H9 (cell line): ENCODE data around the gene VWA5B1. TPM values are rescaled to one million over a fixed set of nuclear protein-coding genes. Genes with fewer than 3 reads are reported as not detected.

Experiments
- DNase-seq: peaks from one replicate; pipeline ENCODE4 v3.0.0-alpha.2; 2017
- H2AFZ ChIP-seq: one replicate; pipeline ENCODE4 v1.6.1; 2013; ENCODE audit warnings: mild to moderate bottlenecking, low read length, control low read depth, moderate library complexity
- H2AK5ac ChIP-seq: 2 replicates; pipeline ENCODE4 v1.6.1; 2013; ENCODE audit warnings: low read length, control low read depth, mixed read lengths; ENCODE audit not compliant: insufficient read length
- H2BK120ac ChIP-seq: one replicate; pipeline ENCODE4 v1.6.1; 2013; ENCODE audit warnings: low read depth, mild to moderate bottlenecking, low read length, control low read depth, inconsistent platforms; ENCODE audit not compliant: poor library complexity, severe bottlenecking
- H2BK12ac ChIP-seq: 2 replicates; pipeline ENCODE4 v1.6.1; 2013; ENCODE audit warnings: low read length, control low read depth, mixed read lengths, low read depth; ENCODE audit not compliant: insufficient read length
- H2BK15ac ChIP-seq: 2 replicates; pipeline ENCODE4 v1.6.1; 2013; ENCODE audit warnings: low read depth, low read length, control low read depth
- H2BK20ac ChIP-seq: one replicate; pipeline ENCODE4 v1.6.1; 2013; ENCODE audit warnings: low read depth, mild to moderate bottlenecking, low read length, control low read depth, inconsistent platforms; ENCODE audit not compliant: poor library complexity, severe bottlenecking
- H2BK5ac ChIP-seq: 2 replicates; pipeline ENCODE4 v1.6.1; 2013; ENCODE audit warnings: low read length, control low read depth, mixed read lengths; ENCODE audit not compliant: insufficient read length
- H3K14ac ChIP-seq: 2 replicates; pipeline ENCODE4 v1.6.1; 2013; ENCODE audit warnings: low read length, control low read depth; ENCODE audit not compliant: insufficient read depth
- H3K18ac ChIP-seq: 2 replicates; pipeline ENCODE4 v1.6.1; 2013; ENCODE audit warnings: low read depth, mild to moderate bottlenecking, mixed read lengths, low read length, control low read depth; ENCODE audit not compliant: insufficient read length
- H3K23ac ChIP-seq: 2 replicates; pipeline ENCODE4 v1.6.1; 2013; ENCODE audit warnings: low read length, control low read depth, mixed read lengths, low read depth; ENCODE audit not compliant: insufficient read length
- H3K23me2 ChIP-seq: 2 replicates; pipeline ENCODE4 v1.6.1; 2013; ENCODE audit warnings: low read depth, mild to moderate bottlenecking, mixed read lengths, low read length, control low read depth; ENCODE audit not compliant: insufficient read length, poor library complexity, severe bottlenecking
- H3K27ac ChIP-seq: 2 replicates; pipeline ENCODE4 v1.5.1; 2013; ENCODE audit warnings: low read length, control low read depth, mixed read lengths, low read depth; ENCODE audit not compliant: insufficient read length
- H3K27me3 ChIP-seq: 2 replicates; pipeline ENCODE4 v1.6.1; 2013; ENCODE audit warnings: low read length, control low read depth, inconsistent platforms; ENCODE audit not compliant: insufficient read depth
- H3K4ac ChIP-seq: 2 replicates; pipeline ENCODE4 v1.6.1; 2013; ENCODE audit warnings: low read depth, mild to moderate bottlenecking, control low read depth, inconsistent platforms, low read length, moderate library complexity
- H3K4me1 ChIP-seq: 2 replicates; pipeline ENCODE4 v1.6.1; 2013; ENCODE audit warnings: low read length, control low read depth, inconsistent platforms; ENCODE audit not compliant: insufficient read depth
- H3K4me2 ChIP-seq: 2 replicates; pipeline ENCODE4 v1.6.1; 2013; ENCODE audit warnings: low read length, control low read depth, mixed read lengths; ENCODE audit not compliant: insufficient read length, insufficient read depth
- H3K56ac ChIP-seq: 2 replicates; pipeline ENCODE4 v1.6.1; 2013; ENCODE audit warnings: low read depth, mild to moderate bottlenecking, mixed read lengths, low read length, control low read depth; ENCODE audit not compliant: insufficient read length
- H3K79me1 ChIP-seq: 2 replicates; pipeline ENCODE4 v1.6.1; 2013; ENCODE audit warnings: low read depth, mild to moderate bottlenecking, moderate library complexity, low read length, control low read depth, inconsistent platforms; ENCODE audit not compliant: insufficient read depth, poor library complexity, severe bottlenecking
- H3K79me2 ChIP-seq: 2 replicates; pipeline ENCODE4 v1.6.1; 2013; ENCODE audit warnings: low read length, control low read depth, inconsistent platforms; ENCODE audit not compliant: insufficient read depth
- H3K9ac ChIP-seq: 2 replicates; pipeline ENCODE4 v1.6.1; 2013; ENCODE audit warnings: low read length, control low read depth, mixed read lengths; ENCODE audit not compliant: insufficient read length; ENCODE audit errors: extremely low read depth
- H3K9me3 ChIP-seq: one replicate; pipeline ENCODE4 v1.6.1; 2013; ENCODE audit warnings: low read depth, low read length, inconsistent platforms; ENCODE audit not compliant: control insufficient read depth
- H3T11ph ChIP-seq: one replicate; pipeline ENCODE4 v1.6.1; 2013; ENCODE audit warnings: mild to moderate bottlenecking, low read length, control low read depth, inconsistent platforms
- H4K20me1 ChIP-seq: one replicate; pipeline ENCODE4 v1.6.1; 2013; ENCODE audit not compliant: control insufficient read depth, insufficient read length, insufficient read depth
- H4K5ac ChIP-seq: 2 replicates; pipeline ENCODE4 v1.6.1; 2013; ENCODE audit warnings: low read depth, mild to moderate bottlenecking, mixed read lengths, low read length, control low read depth; ENCODE audit not compliant: insufficient read length
- H4K8ac ChIP-seq: replicated peaks from 2 replicates; pipeline ENCODE4 v1.6.1; 2013; ENCODE audit warnings: low read length, control low read depth, mixed read lengths, low read depth; ENCODE audit not compliant: insufficient read length
- H4K91ac ChIP-seq: 2 replicates; pipeline ENCODE4 v1.6.1; 2013; ENCODE audit warnings: low read depth, mild to moderate bottlenecking, moderate library complexity, mixed read lengths, low read length, control low read depth; ENCODE audit not compliant: insufficient read length
- H3K27ac Mint-ChIP-seq, 3 experiments: 2 replicates in 2 of 3; 3 replicates in 1 of 3; pipeline ENCODE4 v1.8.0; 2020 to 2021; ENCODE audit warnings: mixed read lengths in 3 of 3, mild to moderate bottlenecking in 1 of 3, moderate library complexity in 1 of 3
- H3K27me3 Mint-ChIP-seq: 2 replicates; pipeline ENCODE4 v1.8.0; 2021; ENCODE audit warnings: low read depth, mild to moderate bottlenecking, moderate library complexity, mixed read lengths
- H3K36me3 Mint-ChIP-seq, 3 experiments: 2 replicates in 2 of 3; 3 replicates in 1 of 3; pipeline ENCODE4 v1.8.0; 2020 to 2021; ENCODE audit warnings: low read depth in 3 of 3, mixed read lengths in 3 of 3; ENCODE audit not compliant: insufficient read depth in 1 of 3
- H3K4me1 Mint-ChIP-seq, 2 experiments: 2 replicates each; pipeline ENCODE4 v1.8.0; 2020; ENCODE audit warnings: mixed read lengths in 2 of 2
- H3K4me3 Mint-ChIP-seq, 2 experiments: 2 replicates in 1 of 2; 3 replicates in 1 of 2; pipeline ENCODE4 v1.8.0; 2020 to 2021; ENCODE audit warnings: mild to moderate bottlenecking in 2 of 2, mixed read lengths in 2 of 2, moderate library complexity in 1 of 2
- H3K9me3 Mint-ChIP-seq, 2 experiments: 2 replicates in 1 of 2; 3 replicates in 1 of 2; pipeline ENCODE4 v1.8.0; 2020; ENCODE audit warnings: mild to moderate bottlenecking in 2 of 2, mixed read lengths in 2 of 2, moderate library complexity in 1 of 2
- CTCF ChIP-seq: fragments of 200-600 bp; sonication (generic); conservative IDR thresholded peaks from 3 replicates; pipeline ENCODE4 v1.8.0; 2021; ENCODE audit warnings: antibody characterized with exemption, mild to moderate bottlenecking
- WGBS: extraction: QIAGEN DNeasy Blood & Tissue Kit; methylation state at CpG from one replicate; pipeline ENCODE4 v1.1.7; 2013; ENCODE audit warnings: missing lambda C conversion rate, low lambda C conversion rate, mixed read lengths; ENCODE audit not compliant: insufficient read length; ENCODE audit errors: extremely low coverage; 5-methylcytosine and 5-hydroxymethylcytosine counted together
- total RNA-seq: library from RNA; stranded (reverse); gene quantifications from 2 replicates; pipeline ENCODE4 v1.2.1, GENCODE V29; 2021

The VWA5B1 gene
- total RNA-seq, 1 experiment from 2014 or later, result not detected

GRCh38 chr1:20282533-20282932 is 8.1 kb upstream of the VWA5B1 start:
- Histone ChIP-seq H2BK20ac (no peak overlapping the region), H3K4ac (no peak overlapping the region), H3K27me3 (no peaks in the 10 kb centered on the region), H3K56ac (no peak overlapping the region), H4K20me1 (peaks cover 4% of the 10 kb centered on the region), H2BK120ac (no peak overlapping the region), H3K4me1 (peaks cover 10% of the 10 kb centered on the region; the same call in 1 of the 2 replicates), H3K27ac (no peak overlapping the region), H3K4me2 (no peak overlapping the region), H3K14ac (0 out of 2 replicates have a peak overlapping the region, but pooled peaks have one; percentile 15), H3K23ac (no peak overlapping the region), H4K91ac (no peak overlapping the region), H2AK5ac (no peak overlapping the region), H4K5ac (no peak overlapping the region), H2BK12ac (no peak overlapping the region), H3K9me3 (no peaks in the 10 kb centered on the region), H4K8ac (no peak overlapping the region), H2AFZ (no peak overlapping the region), H3K79me2 (no peaks in the 10 kb centered on the region), H3K9ac (no peak overlapping the region), H2BK5ac (no peak overlapping the region), H3K18ac (no peak overlapping the region), H3K23me2 (no peaks in the 10 kb centered on the region), H3T11ph (no peak overlapping the region), H2BK15ac (no peak overlapping the region), H3K79me1 (no peaks in the 10 kb centered on the region)
- H3K36me3 Mint-ChIP-seq, result no peaks in the 10 kb centered on the region; a peak in 3 of 7 replicates
- H3K9me3 Mint-ChIP-seq, result peaks cover 7 to 11% of the 10 kb centered on the region in 2 experiments
- H3K27me3 Mint-ChIP-seq, result peaks cover 41% of the 10 kb centered on the region
- no peak for TF ChIP-seq CTCF
- WGBS, result no CpG with 5 or more reads among the region's 5 CpGs
- H3K27ac Mint-ChIP-seq, result peak overlapping the region in 2 of 3 experiments; percentile 56 to 90; a peak in 2 of 7 replicates
- no peak for DNase-seq
- peaks cover 29 to 38% of the 10 kb centered on the region in 2 experiments for H3K4me1 Mint-ChIP-seq
- H3K4me3 Mint-ChIP-seq, result no peak overlapping the region
